Panc1 (cell line): ENCODE data around the gene MASP2. TPM values are rescaled to one million over a fixed set of nuclear protein-coding genes. Genes with fewer than 3 reads are reported as not detected.
"Not testable (repeated sequence)": the region's sequence is repeated elsewhere in the genome, so short reads cannot be mapped to it uniquely, and the experiment has no call there.

Source experiments
- ATAC-seq: fragments of 200-7000 bp; cut with Tn5 transposase; 2 replicates; pipeline ENCODE4 v1.9.1; 2020; ENCODE audit warnings: mild to moderate bottlenecking, moderate library complexity
- BruUV-seq: library from RNA; stranded (reverse); fragments of 400-500 nt; replicated peaks from 2 replicates; lab custom pipeline; 2021; lab: Mats Ljungman, UMichigan
- CTCF ChIA-PET: fragments of 300-600 bp; sonication (Branson Sonifier 250); formaldehyde crosslinking; loops from one replicate; lab custom pipeline; 2022; ENCODE audit warnings: antibody characterized with exemption; lab: Charles Lee
- POLR2A ChIA-PET: fragments of 300-600 bp; sonication (Branson Sonifier 250); formaldehyde crosslinking; loops from one replicate; lab custom pipeline; 2022; ENCODE audit warnings: antibody characterized with exemption; lab: Charles Lee
- DNase-seq: peaks from one replicate; pipeline ENCODE4 v3.0.0-alpha.2; 2010; ENCODE audit warnings: low read depth, low spot score
- H3K27ac ChIP-seq: 2 replicates; pipeline ENCODE4 v1.5.1; 2011; ENCODE audit warnings: mild to moderate bottlenecking, low read length, inconsistent platforms
- H3K27me3 ChIP-seq: fragments of 200-500 bp; sonication (Bioruptor generic); 2 replicates; pipeline ENCODE4 v1.6.0; 2014; ENCODE audit warnings: low read length, inconsistent platforms; ENCODE audit not compliant: control insufficient read depth, insufficient read depth
- H3K36me3 ChIP-seq: fragments of 200-500 bp; sonication (Bioruptor generic); 2 replicates; pipeline ENCODE4 v1.5.1; 2014; ENCODE audit warnings: inconsistent platforms, mild to moderate bottlenecking, low read length, moderate library complexity; ENCODE audit not compliant: control insufficient read depth, insufficient read depth
- H3K4me1 ChIP-seq: 2 replicates; pipeline ENCODE4 v1.5.1; 2011; ENCODE audit warnings: inconsistent platforms, mild to moderate bottlenecking, low read length, moderate library complexity; ENCODE audit not compliant: control insufficient read depth, insufficient read depth
- H3K4me3 ChIP-seq, 2 experiments: 2 replicates each; pipeline ENCODE4 v1.5.1; 2011 to 2012; ENCODE audit warnings: low read depth in 2 of 2, low read length in 2 of 2, mild to moderate bottlenecking in 2 of 2, inconsistent platforms in 1 of 2, moderate library complexity in 1 of 2
- H3K9me3 ChIP-seq: fragments of 200-500 bp; sonication (Bioruptor generic); 2 replicates; pipeline ENCODE4 v1.5.1; 2014; ENCODE audit warnings: low read depth, mild to moderate bottlenecking, inconsistent platforms, low read length, moderate library complexity; ENCODE audit not compliant: control insufficient read depth, insufficient read depth
- POLR2AphosphoS5 ChIP-seq: IDR thresholded peaks from 2 replicates; pipeline ENCODE4 v1.6.1; 2012; ENCODE audit warnings: mild to moderate bottlenecking, low read depth, low read length, moderate library complexity
- REST ChIP-seq, 2 experiments: IDR thresholded peaks; 2 replicates each; pipeline ENCODE4 v1.6.1; 2011 to 2012; ENCODE audit warnings: low read depth in 2 of 2, control low read depth in 1 of 2, low read length in 1 of 2, mild to moderate bottlenecking in 1 of 2, moderate library complexity in 1 of 2; ENCODE audit not compliant: insufficient read depth in 1 of 2
- SIN3A ChIP-seq: IDR thresholded peaks from 2 replicates; pipeline ENCODE4 v1.6.1; 2012; ENCODE audit warnings: low read depth, mild to moderate bottlenecking, low read length, moderate library complexity, borderline replicate concordance; ENCODE audit not compliant: insufficient read depth
- TCF7L2 ChIP-seq: IDR thresholded peaks from 2 replicates; pipeline ENCODE4 v1.6.1; 2011; ENCODE audit warnings: mild to moderate bottlenecking, low read depth, low read length, inconsistent platforms
- in situ Hi-C: cut with HindIII; loops from 2 replicates; pipeline ENCODE4 v1.10.0; 2016; ENCODE audit warnings: low sequenced_read_pairs, low pct_unique_long_range_greater_than_20kb
- intact Hi-C: fragments of 100-400 bp; cut with micrococcal nuclease; formaldehyde crosslinking; loops from one replicate; pipeline ENCODE4 v1.10.0; 2022; ENCODE audit not compliant: unreplicated experiment
- total RNA-seq: library from RNA; stranded (reverse); gene quantifications from one replicate; pipeline ENCODE4 v1.2.1, GENCODE V29; 2021; ENCODE audit not compliant: unreplicated experiment
- TF ChIP-seq, protein P1 (sequence below): fragments of 450-650 bp; IDR thresholded peaks from 2 replicates; pipeline ENCODE4 v1.5.1; 2017; ENCODE audit warnings: mild to moderate bottlenecking

The MASP2 gene
- total RNA-seq, 1 experiment from 2014 or later: 0.41 TPM

- Histone ChIP-seq H3K4me1 (no peaks in the 10 kb centered on the region), H3K36me3 (no peaks in the 10 kb centered on the region), H3K4me3 (no peak overlapping the region), H3K27me3 (no peaks in the 10 kb centered on the region), H3K27ac (no peak overlapping the region), H3K9me3 (no peaks in the 10 kb centered on the region)
- ChIA-PET POLR2A (no interaction called here), CTCF (no interaction called here)
- ATAC-seq (no peak), DNase-seq (no peak)
- intact Hi-C loops (no loop called here), in situ Hi-C loops (no loop called here)
- no peak for TF ChIP-seq TCF7L2
- no peak for TF ChIP-seq SIN3A
- TF ChIP-seq REST (IDR thresholded peaks at IDR 0.05; ENCODE audit: insufficient read depth in 1 of 2, low read depth in 2 of 2, low read length in 1 of 2): no peak
- TF ChIP-seq, protein P1, sequence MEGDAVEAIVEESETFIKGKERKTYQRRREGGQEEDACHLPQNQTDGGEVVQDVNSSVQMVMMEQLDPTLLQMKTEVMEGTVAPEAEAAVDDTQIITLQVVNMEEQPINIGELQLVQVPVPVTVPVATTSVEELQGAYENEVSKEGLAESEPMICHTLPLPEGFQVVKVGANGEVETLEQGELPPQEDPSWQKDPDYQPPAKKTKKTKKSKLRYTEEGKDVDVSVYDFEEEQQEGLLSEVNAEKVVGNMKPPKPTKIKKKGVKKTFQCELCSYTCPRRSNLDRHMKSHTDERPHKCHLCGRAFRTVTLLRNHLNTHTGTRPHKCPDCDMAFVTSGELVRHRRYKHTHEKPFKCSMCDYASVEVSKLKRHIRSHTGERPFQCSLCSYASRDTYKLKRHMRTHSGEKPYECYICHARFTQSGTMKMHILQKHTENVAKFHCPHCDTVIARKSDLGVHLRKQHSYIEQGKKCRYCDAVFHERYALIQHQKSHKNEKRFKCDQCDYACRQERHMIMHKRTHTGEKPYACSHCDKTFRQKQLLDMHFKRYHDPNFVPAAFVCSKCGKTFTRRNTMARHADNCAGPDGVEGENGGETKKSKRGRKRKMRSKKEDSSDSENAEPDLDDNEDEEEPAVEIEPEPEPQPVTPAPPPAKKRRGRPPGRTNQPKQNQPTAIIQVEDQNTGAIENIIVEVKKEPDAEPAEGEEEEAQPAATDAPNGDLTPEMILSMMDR: no peak
- no peak for TF ChIP-seq POLR2AphosphoS5
- BruUV-seq: no TSS peak
Observed at GRCh38 chr1:10990828-10991227, 56.2 kb downstream of the MASP2 start.

DNA sequence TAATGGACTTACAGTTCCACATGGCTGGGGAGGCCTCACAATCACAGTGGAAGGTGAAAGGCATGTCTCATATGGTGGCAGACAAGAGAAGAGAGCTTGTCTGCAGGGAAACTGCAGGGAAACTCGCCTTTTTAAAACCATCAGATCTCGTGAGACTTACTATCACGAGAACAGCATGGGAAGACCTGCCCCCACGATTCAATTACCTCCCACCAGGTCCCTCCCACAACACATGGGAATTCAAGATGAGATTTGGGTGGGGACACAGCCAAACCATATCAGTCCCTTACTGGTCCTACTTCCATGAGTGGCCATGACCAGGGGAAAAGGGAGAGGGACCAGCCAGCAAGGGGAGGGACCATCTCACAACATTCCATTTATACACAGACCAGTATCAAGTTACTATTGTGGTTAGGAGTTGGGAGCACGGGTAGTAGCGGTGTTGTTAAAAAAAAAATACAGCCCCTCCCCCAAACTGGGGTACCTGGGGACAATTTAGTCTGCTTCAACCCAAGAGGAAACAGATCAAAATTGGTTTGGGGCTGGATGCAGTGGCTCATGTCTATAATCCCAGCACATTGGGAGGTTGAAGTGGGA, 57.0 kb downstream of the MASP2 start:
- DNase-seq, H3K27ac ChIP-seq, H3K4me1 ChIP-seq, H3K27me3 ChIP-seq, CTCF ChIA-PET, intact Hi-C loops, H3K36me3 ChIP-seq, in situ Hi-C loops, ATAC-seq, BruUV-seq, H3K9me3 ChIP-seq, POLR2A ChIA-PET, H3K4me3 ChIP-seq: not testable (repeated sequence)

- ATAC-seq (no peak), DNase-seq (no peak)
- ChIA-PET CTCF (no interaction called here), POLR2A (no interaction called here)
- H3K9me3 ChIP-seq: no peaks in the 10 kb centered on the region
- TF ChIP-seq TCF7L2 (no peak), SIN3A (no peak), REST (IDR thresholded peaks at IDR 0.05; ENCODE audit: insufficient read depth in 1 of 2, low read depth in 2 of 2, low read length in 1 of 2) (no peak), POLR2AphosphoS5 (no peak)
- TF ChIP-seq, protein P1: no peak
- intact Hi-C loops (no loop called here), in situ Hi-C loops (no loop called here)
- no peak overlapping the region for H3K27ac ChIP-seq
- H3K27me3 ChIP-seq: no peaks in the 10 kb centered on the region
- no TSS peak for BruUV-seq
- H3K4me3 ChIP-seq: no peak overlapping the region
- H3K4me1 ChIP-seq: no peaks in the 10 kb centered on the region
- no peaks in the 10 kb centered on the region for H3K36me3 ChIP-seq
Observed at GRCh38 chr1:10989095-10989494, 57.9 kb downstream of the MASP2 start.
